Tibial nerve (tissue), 4 donors: Measurements from ENCODE around the gene BCL7A.

Experiments used
- EP300 ChIP-seq, 2 donors: sonication (generic); formaldehyde crosslinking; IDR thresholded peaks; one replicate each; pipeline ENCODE4 v1.6.1; 2017; ENCODE audit warnings: antibody characterized with exemption in 2 of 2, mild to moderate bottlenecking in 1 of 2
- POLR2A ChIP-seq, 2 donors: fragments of 450-650 bp; IDR thresholded peaks; one replicate each; pipeline ENCODE4 v1.6.1; 2017; ENCODE audit warnings: antibody characterized with exemption in 2 of 2, mild to moderate bottlenecking in 2 of 2, moderate library complexity in 2 of 2
- TF ChIP-seq, protein P1 (sequence below), 5 experiments: fragments of 200-600 bp in 3 of 5; fragments of 450-650 bp in 2 of 5; sonication (generic) in 3 of 5; IDR thresholded peaks; one replicate each; pipeline ENCODE4 v1.5.1; 2016 to 2019; ENCODE audit warnings: antibody characterized with exemption in 5 of 5, mild to moderate bottlenecking in 3 of 5, moderate library complexity in 2 of 5

DNA sequence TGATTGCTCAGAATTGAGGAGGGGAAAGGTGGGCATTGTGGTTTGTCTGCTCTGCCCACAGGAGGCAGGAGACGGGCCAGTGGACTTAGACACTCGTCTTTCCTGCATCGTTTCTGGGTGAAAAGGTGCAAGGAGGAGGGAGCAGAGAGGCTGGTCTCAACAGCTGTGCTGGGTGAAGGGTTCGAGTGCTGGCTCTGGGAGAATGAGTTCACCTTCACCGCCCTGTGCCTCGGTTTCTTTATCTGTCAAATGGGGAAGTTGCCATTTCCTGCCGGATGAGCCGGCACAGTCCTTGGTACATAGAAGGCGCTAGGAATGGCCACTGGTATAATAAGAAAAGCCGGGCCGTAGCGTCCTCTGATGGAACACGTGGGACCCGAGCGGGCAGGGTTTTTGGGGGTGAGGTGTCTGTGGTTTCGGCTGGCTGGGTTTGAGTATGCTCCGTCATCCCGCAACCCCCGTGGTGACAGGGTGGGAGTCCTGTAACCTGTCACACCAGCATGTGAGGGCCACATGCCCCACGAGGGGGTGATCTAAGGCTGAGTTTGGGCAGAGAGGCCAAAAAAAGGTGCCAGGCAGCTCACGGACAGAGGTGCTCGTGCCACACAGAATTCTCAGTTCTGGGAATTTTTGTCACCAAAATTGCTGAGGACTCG lies 7.3 kb downstream of the BCL7A start:
- TF ChIP-seq, protein P1, sequence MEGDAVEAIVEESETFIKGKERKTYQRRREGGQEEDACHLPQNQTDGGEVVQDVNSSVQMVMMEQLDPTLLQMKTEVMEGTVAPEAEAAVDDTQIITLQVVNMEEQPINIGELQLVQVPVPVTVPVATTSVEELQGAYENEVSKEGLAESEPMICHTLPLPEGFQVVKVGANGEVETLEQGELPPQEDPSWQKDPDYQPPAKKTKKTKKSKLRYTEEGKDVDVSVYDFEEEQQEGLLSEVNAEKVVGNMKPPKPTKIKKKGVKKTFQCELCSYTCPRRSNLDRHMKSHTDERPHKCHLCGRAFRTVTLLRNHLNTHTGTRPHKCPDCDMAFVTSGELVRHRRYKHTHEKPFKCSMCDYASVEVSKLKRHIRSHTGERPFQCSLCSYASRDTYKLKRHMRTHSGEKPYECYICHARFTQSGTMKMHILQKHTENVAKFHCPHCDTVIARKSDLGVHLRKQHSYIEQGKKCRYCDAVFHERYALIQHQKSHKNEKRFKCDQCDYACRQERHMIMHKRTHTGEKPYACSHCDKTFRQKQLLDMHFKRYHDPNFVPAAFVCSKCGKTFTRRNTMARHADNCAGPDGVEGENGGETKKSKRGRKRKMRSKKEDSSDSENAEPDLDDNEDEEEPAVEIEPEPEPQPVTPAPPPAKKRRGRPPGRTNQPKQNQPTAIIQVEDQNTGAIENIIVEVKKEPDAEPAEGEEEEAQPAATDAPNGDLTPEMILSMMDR (IDR thresholded peaks at IDR 0.05) = no peak
- TF ChIP-seq EP300 (IDR thresholded peaks at IDR 0.05) (no peak), POLR2A (IDR thresholded peaks at IDR 0.05) (no peak)
